A549 (cell line): Measurements from ENCODE around the gene GPBP1.
"Not testable (repeated sequence)": the region's sequence is repeated elsewhere in the genome, so short reads cannot be mapped to it uniquely, and the experiment has no call there.

ENCODE experiments used
- BHLHE40 ChIP-seq: IDR thresholded peaks from 2 replicates; pipeline ENCODE4 v1.6.1; 2012; ENCODE audit warnings: low read depth, low read length, inconsistent platforms
- CTCF ChIP-seq: fragments of >200 bp; sonication (Bioruptor Twin); formaldehyde crosslinking; IDR thresholded peaks from 3 replicates; pipeline ENCODE4 v1.5.1; 2016
- EHF ChIP-seq: fragments of 250-450 bp; sonication (Bioruptor Pico); IDR thresholded peaks from 2 replicates; pipeline ENCODE4 v1.5.0; 2020; ENCODE audit warnings: mild to moderate bottlenecking
- ELK1 ChIP-seq: fragments of 150-350 bp; IDR thresholded peaks from 2 replicates; pipeline ENCODE4 v1.6.1; 2014; ENCODE audit warnings: low read depth, mild to moderate bottlenecking, low read length
- KDM1A ChIP-seq: fragments of 200-600 bp; sonication (generic); IDR thresholded peaks from 2 replicates; pipeline ENCODE4 v1.6.1; 2016; ENCODE audit warnings: low read depth, mild to moderate bottlenecking
- MAX ChIP-seq: IDR thresholded peaks from 2 replicates; pipeline ENCODE4 v1.6.1; 2012
- MAZ ChIP-seq: fragments of 150-350 bp; IDR thresholded peaks from 2 replicates; pipeline ENCODE4 v1.6.1; 2014; ENCODE audit warnings: antibody characterized with exemption, low read depth, low read length, borderline replicate concordance

GRCh38 chr5:57309022-57309421, 135.2 kb downstream of the GPBP1 start:
- TF ChIP-seq ELK1; MAX; EHF (CRISPR knock-in tag); CTCF; KDM1A; BHLHE40; MAZ: not testable (repeated sequence)
